Gastroesophageal sphincter (tissue), 3 donors: ENCODE data around the gene PWWP2B.

Experiments
- CTCF ChIP-seq, 4 experiments: fragments of 200-600 bp in 2 of 4; fragments of 450-650 bp in 2 of 4; sonication (generic) in 1 of 4; IDR thresholded peaks; one replicate each; pipeline ENCODE4 v1.5.1; 2017 to 2019; ENCODE audit warnings: antibody characterized with exemption in 4 of 4, mild to moderate bottlenecking in 2 of 4, moderate library complexity in 2 of 4
- EP300 ChIP-seq: sonication (generic); formaldehyde crosslinking; IDR thresholded peaks from one replicate; pipeline ENCODE4 v1.6.1; 2017; ENCODE audit warnings: antibody characterized with exemption, mild to moderate bottlenecking
- POLR2A ChIP-seq, 2 donors: fragments of 450-650 bp; IDR thresholded peaks; one replicate each; pipeline ENCODE4 v1.6.1; 2017; ENCODE audit warnings: antibody characterized with exemption in 2 of 2, mild to moderate bottlenecking in 2 of 2, moderate library complexity in 1 of 2
- POLR2AphosphoS5 ChIP-seq: sonication (generic); formaldehyde crosslinking; IDR thresholded peaks from one replicate; pipeline ENCODE4 v1.6.1; 2017; ENCODE audit warnings: antibody characterized with exemption

GRCh38 chr10:132385389-132385667 lies 11.7 kb upstream of the PWWP2B start:
- TF ChIP-seq CTCF (IDR thresholded peaks at IDR 0.05) (no peak), POLR2AphosphoS5 (no peak), EP300 (no peak), POLR2A (IDR thresholded peaks at IDR 0.05) (no peak)
